T-helper 1 cell treated with Interleukin-12 subunit alpha and Interleukin-12 subunit beta and Interleukin-4 antibody, amounts not matched to agents 30 ng/mL and 1 ng/mL, for 36 hours (primary cell): ENCODE data around the gene AP3B1. TPM values are rescaled to one million over a fixed set of nuclear protein-coding genes. Genes with fewer than 3 reads are reported as not detected.

Experiments
- intact Hi-C: fragments of 100-400 bp; cut with micrococcal nuclease; formaldehyde crosslinking; loops from one replicate; pipeline ENCODE4 v1.15.1; 2024
- total RNA-seq: library from RNA; stranded (reverse); gene quantifications from 2 replicates; pipeline ENCODE4 v1.2.3, GENCODE V29; 2022

Gene AP3B1, protein sequence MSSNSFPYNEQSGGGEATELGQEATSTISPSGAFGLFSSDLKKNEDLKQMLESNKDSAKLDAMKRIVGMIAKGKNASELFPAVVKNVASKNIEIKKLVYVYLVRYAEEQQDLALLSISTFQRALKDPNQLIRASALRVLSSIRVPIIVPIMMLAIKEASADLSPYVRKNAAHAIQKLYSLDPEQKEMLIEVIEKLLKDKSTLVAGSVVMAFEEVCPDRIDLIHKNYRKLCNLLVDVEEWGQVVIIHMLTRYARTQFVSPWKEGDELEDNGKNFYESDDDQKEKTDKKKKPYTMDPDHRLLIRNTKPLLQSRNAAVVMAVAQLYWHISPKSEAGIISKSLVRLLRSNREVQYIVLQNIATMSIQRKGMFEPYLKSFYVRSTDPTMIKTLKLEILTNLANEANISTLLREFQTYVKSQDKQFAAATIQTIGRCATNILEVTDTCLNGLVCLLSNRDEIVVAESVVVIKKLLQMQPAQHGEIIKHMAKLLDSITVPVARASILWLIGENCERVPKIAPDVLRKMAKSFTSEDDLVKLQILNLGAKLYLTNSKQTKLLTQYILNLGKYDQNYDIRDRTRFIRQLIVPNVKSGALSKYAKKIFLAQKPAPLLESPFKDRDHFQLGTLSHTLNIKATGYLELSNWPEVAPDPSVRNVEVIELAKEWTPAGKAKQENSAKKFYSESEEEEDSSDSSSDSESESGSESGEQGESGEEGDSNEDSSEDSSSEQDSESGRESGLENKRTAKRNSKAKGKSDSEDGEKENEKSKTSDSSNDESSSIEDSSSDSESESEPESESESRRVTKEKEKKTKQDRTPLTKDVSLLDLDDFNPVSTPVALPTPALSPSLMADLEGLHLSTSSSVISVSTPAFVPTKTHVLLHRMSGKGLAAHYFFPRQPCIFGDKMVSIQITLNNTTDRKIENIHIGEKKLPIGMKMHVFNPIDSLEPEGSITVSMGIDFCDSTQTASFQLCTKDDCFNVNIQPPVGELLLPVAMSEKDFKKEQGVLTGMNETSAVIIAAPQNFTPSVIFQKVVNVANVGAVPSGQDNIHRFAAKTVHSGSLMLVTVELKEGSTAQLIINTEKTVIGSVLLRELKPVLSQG
- total RNA-seq, result 43.3 and 44.1 TPM in 2 replicates

DNA sequence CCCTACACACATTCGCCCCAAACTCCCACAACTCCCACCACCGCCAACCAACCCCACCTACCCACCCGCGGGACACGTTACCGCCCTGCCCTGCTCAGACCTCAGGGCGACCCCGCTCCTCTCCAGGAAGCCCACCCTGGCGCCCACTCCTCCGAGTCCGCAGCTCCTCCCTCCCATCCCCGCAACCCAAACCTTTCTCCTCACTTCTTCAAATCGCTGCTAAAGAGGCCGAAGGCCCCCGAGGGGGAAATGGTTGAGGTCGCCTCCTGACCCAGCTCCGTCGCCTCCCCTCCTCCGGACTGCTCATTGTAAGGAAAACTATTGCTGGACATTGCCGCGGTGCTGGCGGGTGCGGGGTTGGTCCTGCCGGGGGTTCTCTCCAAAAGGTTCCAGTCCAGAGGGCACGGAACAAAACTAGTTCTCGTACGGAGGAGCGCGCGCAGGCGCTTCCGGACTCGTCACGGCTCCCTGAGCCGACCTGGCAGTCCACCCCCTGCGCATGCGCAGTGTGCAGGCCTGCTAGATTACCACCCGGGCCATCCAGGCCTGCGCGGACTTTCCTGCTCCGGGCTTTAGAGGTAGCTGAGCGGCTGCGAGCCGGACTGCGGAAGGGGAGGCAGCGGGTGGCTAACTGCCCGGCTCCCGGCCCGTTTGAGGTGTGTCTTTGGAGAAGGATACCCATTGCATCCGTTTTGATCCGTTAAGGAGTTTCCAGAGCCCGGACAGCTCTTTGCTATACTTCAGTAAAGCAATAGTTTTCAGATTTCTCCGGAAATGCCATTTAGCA lies at the start of gene AP3B1:
Gene AP3B1, minus strand, starts transcription at position 451 of the 787 bp plus-strand sequence. Its CDS starts 119 bp downstream, at position 332.
- intact Hi-C loops, result loop anchor here (1.0 to 10.0 kb wide), 11 partner anchors 66 to 1580 kb away; partner anchors contain the start of genes AGGF1, ARSB, F2R and HOMER1

DNA sequence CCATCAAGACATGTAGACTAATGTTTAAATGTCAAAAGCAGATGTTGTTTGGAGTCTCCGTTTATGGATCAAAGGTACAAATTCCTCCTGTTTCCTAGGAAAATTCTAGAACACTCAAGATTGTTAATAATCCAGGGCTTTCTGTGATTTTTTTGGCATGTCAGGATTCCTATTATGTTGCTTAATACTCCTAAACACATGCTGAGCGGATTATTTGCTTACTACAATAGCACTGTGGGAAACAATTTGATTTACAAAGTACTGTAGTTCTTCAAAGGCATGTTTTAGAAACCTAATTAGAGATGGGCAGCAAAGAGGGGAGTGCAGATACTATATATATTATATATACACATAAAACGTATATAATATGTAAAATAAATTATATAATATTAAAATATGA lies 46.9 kb upstream of the AP3B1 start:
- intact Hi-C loops, result no loop called here

DNA sequence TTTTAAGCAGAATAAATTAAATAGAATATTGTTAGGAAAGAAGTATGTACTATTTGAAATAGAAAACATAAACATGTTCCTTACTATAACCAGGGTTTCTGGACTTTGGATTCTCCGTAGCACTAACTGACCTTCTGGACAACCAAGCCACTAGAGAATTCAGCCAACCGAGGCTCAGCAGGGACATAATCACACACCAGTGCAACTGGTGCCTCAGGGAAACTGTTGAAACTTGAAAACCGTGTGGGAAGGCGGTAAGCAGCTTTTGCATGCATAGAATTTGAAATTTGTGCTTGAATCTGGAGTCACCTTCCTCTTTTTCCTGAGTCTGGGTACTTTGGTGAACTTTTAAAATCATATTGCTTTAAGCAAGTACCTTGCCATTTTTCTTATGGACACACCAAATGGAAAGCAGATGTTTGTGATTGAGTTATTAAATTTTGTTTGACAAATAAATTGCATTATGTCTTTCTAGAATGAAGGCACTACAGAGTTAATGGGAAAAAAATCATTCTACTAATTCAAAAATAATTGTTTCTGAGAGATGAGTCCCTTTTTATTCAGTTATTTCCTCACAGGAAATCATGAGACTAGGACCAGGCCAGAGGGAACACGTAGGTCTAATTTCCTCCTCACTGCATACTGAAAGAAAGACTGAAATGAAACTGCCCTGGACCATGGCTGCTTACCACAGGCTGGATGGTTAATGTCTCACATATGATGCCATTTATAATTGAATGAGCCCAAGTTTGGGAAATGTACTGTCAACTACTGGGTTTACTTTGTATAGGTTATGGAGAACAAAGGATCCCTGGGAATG lies 45.3 kb upstream of the AP3B1 start:
- intact Hi-C loops, result no loop called here

DNA sequence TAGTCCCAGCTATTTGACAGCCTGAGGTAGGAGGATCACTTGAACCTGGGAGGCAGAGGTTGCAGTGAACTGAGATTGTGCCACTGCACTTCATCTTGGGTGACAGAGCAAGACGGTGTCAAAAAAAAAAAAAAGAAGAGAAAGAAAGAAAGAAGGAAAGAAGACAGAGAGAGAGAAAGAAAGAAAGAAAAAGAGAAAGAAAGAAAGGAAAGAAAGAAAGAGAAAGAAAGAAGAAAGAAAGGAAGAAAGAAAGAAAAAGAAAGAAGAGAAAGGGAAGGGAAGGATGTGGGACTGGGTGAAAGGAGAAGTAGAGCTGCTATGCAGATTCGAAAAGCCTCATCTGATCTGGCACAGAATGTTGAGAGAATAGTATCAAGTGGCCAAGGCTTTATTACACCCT lies 42.2 kb upstream of the AP3B1 start:
- intact Hi-C loops, result no loop called here

DNA sequence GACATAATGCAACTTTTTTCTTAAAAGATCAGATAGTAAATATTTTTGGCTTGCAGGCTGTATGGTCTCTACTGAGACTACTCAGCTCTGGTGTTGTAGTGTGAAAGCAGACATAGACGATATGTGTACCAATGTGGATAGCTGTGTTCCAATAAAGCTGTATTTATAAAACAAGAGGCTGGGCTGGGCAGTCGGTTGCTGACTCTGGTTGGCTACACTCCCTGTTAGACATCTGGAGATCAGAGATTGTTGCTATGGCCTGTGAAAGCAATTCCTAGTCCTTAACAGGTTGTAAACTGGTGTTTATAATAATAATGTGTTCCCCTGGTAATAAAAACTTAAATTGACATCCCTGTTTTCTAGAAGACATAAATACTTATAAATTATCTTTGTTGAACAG lies 41.5 kb upstream of the AP3B1 start:
- intact Hi-C loops, result no loop called here

DNA sequence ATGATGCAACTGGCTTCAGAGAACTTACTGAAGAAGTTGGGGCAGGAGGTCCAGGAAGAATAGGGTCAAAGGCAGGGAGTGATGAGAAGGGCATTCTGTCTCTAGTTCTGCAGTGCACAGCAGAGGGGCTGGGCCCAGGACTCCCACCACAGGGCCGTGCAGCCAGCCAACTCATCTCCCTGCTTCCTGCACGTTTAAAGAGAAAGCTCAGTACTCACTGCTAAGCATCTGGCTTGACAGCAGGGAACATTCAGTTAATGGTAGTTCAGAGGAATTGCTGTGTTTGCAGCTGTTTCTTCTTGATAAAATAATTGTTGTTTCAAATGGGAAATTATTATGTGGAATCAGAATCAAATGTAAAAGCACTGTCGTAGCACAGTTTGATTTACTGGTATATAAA lies 40.3 kb upstream of the AP3B1 start:
- intact Hi-C loops, result no loop called here

DNA sequence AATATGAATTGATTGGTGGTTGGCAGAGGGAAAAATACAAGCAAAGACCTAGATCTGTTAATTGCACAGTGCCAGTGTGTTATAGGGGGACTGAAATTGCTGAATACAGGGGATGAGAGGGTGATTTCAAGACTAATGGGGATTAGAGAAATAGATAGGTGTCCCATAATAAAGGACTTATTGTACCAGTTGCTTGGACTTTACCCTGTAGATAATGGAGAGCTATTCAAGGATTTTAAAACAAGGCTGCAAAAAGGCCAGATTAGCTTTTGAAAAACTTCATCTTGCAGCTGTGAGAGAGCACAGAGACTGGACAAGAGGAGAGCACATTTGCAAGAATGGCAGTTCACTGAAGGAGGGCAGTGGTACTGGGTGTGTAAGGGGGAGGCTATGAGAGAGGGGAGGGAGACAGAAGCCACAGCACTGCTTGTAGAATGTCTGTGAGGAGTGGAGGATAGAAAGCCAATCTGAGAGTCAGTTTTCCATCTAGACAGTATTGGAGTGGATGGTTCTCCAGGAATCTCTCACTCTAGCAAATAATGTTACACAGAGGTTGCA lies 37.1 kb upstream of the AP3B1 start:
- intact Hi-C loops, result no loop called here

DNA sequence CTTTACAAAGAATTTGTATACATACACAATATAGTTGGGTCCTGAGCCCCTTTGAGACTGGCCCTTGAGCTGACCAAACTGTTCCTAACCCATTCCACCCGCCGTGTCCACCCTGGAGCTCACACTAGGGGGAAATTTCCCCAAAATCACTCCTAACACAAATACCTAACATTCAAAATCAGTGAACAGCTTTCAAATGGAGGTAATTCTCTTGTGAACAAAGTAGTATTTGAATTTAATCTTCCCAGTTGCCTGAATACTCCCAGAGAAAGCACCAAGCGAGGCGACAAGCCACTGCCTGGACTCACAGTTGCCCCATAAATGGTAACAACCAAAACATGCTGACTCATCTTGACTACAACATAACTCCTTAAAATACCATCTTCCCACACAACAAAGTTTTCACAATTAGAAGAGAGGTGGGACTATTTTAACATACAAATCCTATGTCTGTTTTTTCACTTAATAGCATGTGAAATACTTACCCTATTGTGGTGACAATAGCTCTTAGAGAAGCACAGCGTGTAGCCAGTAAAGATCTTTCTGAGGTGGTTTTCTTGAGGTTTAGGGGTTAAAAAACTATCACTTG lies 34.2 kb upstream of the AP3B1 start:
- intact Hi-C loops, result no loop called here

DNA sequence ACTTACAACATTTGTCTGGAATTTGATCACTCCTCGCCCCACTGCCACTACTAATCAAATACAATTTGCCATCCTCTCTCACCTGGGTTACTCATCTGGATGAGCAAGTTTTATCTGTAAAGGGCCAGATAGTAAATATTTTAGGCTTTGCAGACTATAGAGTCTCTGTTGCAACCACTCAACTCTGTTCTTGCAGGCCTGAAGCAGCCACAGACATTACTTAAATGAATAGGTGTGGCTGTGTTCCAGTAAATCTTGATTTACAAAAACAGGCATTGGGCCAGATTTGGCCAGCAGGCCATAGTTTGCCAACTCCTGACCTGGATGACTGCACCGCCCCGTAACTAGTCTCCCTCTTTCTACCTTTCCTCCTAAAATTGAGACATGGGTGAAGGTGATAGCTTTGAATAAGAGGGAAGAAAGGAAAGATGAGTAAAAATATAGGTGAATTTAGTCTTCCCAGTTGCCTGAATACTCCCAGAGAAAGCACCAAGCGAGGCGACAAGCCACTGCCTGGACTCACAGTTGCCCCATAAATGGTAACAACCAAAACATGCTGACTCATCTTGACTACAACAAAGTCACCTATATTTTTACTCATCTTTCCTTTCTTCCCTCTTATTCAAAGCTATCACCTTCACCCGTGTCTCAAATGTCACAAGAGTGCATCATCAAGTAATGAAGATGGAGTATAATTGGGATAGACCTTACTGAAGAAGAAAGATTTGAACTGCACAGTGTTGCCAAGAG lies 33.4 kb upstream of the AP3B1 start:
- intact Hi-C loops, result no loop called here

DNA sequence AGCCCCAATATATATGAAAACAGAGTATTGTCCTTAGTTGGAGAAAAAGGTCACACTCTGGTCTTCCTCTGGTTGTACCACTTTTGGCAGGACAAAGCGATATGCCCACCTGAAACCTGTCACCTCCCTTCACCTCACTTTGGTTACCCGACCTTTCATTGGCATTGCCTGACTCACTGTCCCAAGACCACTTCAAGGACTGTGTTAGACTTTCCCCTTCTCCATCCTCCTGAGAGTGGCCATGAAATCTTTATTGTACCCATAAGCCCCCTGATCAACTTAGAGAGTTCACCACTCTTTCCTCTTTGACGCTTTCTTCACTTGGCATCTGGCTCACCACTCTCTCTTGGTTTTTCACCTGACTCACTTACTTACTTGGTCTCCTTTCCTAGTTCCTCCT lies 32.4 kb upstream of the AP3B1 start:
- intact Hi-C loops, result no loop called here

DNA sequence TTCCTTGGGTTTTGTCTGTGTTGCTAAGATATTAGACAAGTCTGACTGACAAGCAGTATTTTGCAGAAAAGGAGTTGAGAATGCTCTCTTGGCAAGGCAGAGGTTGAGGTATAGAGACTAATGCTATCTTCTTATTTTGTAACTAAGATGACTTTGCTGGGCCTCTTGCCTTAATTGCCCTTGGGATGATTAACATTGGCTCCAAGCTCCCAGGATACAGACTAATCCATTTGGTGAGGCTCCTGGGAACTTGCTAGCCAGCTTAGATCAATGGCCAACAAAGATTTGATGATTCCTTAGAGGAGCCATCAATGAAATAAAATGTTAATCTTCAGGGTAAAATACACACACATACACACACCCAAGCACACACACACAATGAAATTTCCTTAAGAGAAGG lies 28.7 kb upstream of the AP3B1 start:
- intact Hi-C loops, result loop anchor here (5.0 kb wide), 1 partner anchor 639 kb away; no protein-coding TSS in a partner anchor

DNA sequence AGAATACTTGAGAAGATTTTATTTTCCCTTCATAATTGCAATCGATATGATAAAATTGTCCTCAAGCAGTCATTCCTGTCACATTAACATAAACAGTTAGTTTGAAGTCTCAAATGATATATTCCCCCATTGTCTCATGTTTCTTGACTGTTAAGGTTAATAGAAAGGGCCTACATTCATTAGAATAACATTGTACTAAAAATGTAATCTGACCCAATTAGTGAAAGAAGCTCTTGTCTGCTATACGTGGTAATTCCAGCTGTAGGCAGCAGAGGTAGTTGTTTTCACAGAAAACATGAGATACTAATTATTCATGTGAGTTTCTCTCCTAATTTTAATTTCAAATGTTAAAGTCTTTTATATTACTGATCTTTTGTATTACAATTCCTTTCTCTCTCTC lies 25.9 kb upstream of the AP3B1 start:
- intact Hi-C loops, result loop anchor here (2.0 to 5.0 kb wide), 2 partner anchors 212 to 642 kb away; no protein-coding TSS in a partner anchor

DNA sequence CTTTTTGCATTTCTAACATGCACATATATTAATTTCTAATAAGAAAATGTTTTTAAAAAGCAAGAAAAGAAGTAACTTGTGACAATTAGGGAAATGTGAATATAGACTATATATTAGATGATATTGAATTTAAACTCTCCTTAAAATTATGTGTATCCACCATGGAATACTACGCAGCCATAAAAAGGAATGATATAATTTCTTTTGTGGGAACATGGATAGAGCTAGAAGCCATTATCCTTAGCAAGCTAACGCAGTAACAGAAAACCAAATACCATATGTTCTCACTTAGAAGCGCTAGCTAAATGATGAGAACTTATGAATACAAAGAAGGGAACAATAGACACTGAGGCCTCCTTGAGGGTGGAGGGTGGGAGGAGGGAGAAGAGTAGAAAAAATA lies 23.8 kb upstream of the AP3B1 start:
- intact Hi-C loops, result no loop called here

DNA sequence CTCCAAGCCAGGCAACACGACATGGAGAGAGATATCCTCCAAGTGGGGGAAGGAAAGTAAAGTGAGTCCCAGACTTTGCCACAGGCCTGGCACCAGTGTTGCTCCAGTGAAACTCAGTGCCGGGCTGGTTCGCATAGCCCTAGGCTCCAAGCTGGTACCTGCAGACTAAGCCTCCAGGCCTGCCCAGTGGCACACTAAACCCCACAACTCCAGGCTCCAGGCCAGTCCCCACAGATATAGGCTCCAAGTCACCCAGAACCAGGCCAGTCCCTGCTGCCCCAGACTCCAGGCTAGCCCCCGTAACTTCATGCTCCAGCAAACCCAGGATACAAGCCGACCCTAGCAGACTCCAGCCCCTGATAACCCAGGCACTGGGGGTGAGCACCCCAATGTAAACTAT lies 23.0 kb upstream of the AP3B1 start:
- intact Hi-C loops, result no loop called here

DNA sequence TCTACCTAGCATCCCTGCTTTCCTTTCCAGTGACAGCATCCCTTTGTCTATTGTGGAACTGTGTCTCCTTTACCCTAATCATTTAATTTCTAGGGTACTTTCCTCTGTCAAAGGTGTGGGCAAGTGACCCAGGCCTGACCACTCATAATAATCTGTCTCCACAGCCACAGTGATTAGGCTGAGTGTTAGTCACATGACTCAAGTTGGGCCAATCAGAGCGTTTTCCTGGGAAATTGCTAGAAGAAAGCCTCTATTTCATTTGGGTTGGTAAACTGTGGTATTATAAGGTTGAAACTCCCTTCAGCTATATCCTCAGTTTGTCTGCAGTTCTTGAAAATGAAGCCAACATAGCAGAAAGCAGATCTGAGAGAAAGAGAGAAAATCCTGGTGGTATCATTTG lies 14.2 kb upstream of the AP3B1 start:
- intact Hi-C loops, result no loop called here

DNA sequence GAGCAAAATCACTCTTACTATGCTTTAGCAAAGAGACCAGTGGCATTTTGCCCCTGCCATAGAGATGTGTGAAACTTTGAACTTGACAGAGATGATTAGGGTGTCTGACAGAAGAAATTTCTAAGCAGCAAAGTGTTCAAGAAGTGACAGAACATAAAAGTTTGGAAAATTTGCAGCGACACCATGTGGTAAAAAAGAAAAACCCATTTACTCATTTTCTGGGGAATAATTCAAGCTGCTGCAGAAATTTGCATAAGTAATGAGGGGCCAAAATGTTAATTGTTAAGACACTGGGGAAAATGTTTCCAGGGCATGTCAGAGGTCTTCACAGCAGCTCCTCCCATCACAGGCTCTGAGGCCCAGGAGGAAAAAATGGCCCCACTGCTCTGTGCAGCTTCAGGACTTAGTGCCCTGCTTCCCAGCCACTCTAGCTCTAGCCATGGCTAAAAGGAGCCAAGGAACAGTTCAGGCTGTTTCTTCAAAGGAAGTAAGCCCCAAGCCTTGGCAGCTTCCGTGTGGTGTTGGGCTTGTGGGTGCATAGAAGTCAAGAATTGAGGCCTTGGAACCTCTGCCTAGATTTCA lies 6.1 kb upstream of the AP3B1 start:
- intact Hi-C loops, result loop anchor here (1.0 kb wide), 2 partner anchors 782 to 1432 kb away; no protein-coding TSS in a partner anchor

DNA sequence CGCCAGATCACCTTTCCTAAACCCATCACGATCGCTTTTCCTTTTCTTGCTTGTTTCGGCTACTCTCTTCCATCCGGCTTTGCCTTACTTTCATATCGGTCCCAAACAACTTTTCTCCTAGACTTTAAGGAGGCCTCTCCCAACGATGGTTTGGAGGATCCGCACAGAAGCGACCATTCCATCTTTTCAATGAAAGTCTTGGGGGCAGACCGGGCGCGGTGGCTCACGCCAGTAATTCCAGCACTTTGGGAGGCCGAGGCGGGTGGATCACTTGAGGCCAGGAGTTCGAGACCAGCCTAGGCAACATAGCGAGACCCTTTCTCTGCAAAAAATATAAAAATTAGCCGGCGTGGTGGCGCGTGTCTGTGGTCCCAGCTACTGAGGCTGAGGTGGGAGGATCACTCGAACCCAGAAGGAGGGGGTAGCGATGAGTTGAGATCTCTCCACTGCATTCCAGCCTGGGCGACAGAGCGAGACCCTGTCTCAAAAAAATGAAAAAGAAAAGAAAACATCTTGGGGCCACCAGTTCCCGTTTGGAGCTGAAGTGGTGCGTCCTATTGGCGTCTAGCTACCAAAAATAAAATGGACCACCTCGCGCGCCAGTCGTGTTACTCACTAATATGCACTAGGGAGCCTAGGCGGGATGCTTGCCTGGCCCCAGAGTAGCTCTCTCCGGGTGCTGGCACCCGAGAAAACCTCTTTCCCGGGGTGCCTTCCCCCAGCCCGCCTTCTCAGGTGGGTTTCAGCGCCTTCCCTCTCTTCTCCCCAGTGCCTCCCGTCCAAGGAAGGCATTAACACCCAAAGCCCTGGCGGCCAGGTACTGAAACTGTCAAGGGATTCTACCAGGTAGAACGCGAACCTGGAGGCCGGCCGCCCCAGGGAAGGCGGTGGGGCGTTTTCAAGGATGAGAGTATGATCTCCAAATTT lies 800 bp upstream of the AP3B1 start:
- intact Hi-C loops, result loop anchor here (2.0 to 10.0 kb wide), 5 partner anchors 650 to 1580 kb away; partner anchors contain the start of genes F2R and HOMER1
